CD4-positive, alpha-beta T cell treated with Interleukin-4 for 1 hour (primary cell): ENCODE data around the gene LZIC.

Experiments used
- DNase-seq, 2 donors: peaks; one replicate each; pipeline ENCODE4 v3.0.0-alpha.2; 2020 to 2022

The LZIC gene

GRCh38 chr1:9910076-9910422 lies 33.1 kb downstream of the LZIC start, which contains the start of gene CTNNBIP1:
CTNNBIP1 (minus strand) TSS chr1:9910269; CDS start chr1:9872064, 38,205 bp downstream.
- DNase-seq: no peak

- peak; percentile 14 to 16 for DNase-seq
Measured at GRCh38 chr1:9909234-9910046, 33.8 kb downstream of the LZIC start.

- no peak for DNase-seq
Measured at GRCh38 chr1:9908871-9909233, 34.3 kb downstream of the LZIC start.

GRCh38 chr1:9907441-9907840 lies 35.8 kb downstream of the LZIC start:
- DNase-seq: no peak

DNA sequence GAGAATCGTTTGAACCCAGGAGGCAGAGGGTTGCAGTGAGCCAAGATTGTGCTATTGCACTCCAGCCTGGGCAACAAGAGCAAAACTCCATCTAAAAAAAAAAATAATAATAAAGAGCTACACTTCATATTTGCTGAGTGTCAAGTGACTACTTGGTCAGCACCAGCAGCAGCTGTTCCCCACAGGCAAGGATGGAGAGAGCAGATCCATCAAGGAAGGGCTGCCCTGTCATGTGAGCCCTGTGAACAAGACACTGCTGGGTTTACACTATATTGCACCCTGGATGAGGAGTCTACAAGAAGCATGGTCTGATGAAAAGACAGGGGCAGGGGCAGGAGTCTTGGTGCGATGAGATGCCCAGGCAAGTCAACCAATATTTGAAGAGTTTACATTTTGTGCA lies 36.7 kb downstream of the LZIC start:
- DNase-seq: no peak

DNA sequence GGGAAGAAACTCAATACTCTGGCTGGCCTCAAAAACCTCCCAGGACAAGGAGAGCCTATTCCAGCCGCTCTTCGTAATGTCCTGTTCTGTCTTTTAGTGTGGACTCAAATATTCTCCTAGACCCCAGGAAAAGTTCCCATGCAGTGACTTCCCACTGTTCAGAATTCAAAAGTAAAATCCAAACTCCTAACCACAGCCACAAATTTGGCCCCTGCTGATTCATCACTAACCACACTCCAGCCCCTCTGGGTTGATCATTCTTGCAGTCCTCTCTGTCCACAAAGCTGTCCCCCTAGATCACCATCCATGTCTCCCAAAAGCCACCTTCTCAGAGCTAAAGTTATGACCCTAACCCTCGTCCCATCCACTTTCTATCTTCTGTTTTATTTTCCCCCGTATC lies 38.2 kb downstream of the LZIC start:
- no peak for DNase-seq

DNA sequence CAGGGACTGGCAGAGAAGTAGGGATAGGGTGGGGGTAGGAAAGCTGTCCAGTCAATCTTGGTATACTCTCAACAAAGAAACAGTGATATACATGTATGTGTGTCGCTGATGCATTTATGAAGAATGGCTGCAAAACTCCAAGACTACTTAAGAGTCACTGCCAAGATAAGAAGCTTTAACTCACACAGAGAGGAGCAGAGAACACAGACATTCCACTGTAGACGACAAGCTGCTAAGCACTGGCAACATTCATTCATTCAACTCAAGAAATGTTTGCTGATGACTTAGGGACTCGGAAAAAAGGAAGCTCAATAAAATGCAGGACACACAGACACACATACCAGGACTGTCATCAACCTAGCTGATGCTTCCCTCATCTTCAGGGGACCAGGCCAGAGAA lies 38.6 kb downstream of the LZIC start:
- DNase-seq: no peak

- no peak for DNase-seq
Measured at GRCh38 chr1:9903801-9904527, 39.2 kb downstream of the LZIC start.

DNA sequence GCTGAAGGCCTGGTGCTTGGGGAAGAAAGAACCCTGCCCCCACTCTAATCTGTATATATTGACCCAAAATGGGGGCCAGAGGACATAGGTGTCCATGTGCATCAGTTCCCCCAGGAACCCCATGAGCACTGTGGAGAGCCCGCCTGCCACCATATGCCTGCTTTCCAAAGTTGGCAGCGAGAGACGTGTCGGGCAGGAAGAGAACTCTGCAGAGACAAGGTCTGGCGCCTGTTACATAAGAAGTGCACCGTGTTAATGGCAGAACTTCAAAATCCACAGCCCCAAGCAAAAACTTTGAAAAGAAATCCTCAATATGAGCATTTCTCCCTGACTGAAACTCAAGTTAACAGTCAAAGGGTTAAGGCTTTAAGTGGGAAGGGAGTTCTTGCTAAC lies 41.1 kb downstream of the LZIC start:
- DNase-seq: no peak

- DNase-seq: no peak
Measured at GRCh38 chr1:9901148-9902059, 41.8 kb downstream of the LZIC start.

GRCh38 chr1:9900142-9901043 lies 42.8 kb downstream of the LZIC start:
- peak in 1 of 2 donors; percentile 58 for DNase-seq

GRCh38 chr1:9894115-9894514 lies 49.1 kb downstream of the LZIC start:
- DNase-seq: no peak

- peak in 1 of 2 donors; percentile 38 for DNase-seq
Measured at GRCh38 chr1:9892563-9893528, 50.3 kb downstream of the LZIC start.

- no peak for DNase-seq
Measured at GRCh38 chr1:9891207-9891606, 52.0 kb downstream of the LZIC start.

GRCh38 chr1:9890224-9890731 lies 52.9 kb downstream of the LZIC start:
- no peak for DNase-seq

- no peak for DNase-seq
Measured at GRCh38 chr1:9889411-9889810, 53.8 kb downstream of the LZIC start.

- no peak for DNase-seq
Measured at GRCh38 chr1:9888886-9889285, 54.3 kb downstream of the LZIC start.

DNA sequence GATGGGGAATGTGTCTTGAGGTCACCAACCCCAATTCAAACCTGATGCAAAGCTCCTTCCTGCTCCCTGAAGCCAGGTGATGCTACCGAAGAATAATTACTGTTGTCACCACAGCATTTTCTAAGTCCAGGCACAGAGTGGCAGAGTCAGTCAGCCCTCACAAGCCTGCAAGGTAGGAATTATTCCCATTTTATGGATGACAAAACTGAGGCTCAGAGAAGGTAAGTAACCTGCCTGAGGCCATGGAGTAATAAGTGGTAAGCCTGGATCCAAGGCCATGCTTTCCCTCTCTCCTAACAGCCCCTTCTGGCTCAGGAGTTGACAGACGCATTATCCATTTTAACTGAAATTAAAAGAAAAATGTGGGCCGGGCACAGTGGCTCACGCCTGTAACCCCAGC lies 56.1 kb downstream of the LZIC start:
- no peak for DNase-seq

- DNase-seq: no peak
Measured at GRCh38 chr1:9886092-9886742, 57.0 kb downstream of the LZIC start.

DNA sequence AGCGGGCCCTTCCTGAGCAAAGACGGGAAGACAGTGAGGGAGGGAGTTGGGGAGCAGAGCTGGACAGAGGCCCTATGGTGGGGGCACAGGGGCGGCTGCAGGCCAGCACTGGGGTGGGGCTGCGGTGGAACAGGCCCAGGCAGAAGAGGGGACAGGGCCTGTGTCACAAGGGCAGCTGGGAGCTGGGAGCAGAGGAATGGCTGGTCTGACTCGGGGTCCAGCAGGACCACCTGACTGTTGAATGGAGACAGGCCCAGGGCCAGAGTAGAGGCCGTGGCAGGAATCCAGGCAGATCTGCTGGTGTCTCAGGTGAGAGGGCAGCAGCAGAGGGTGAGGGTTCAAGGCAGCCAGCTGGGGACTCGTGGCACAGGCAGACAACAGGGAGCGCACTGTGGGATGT lies 58.4 kb downstream of the LZIC start:
- DNase-seq: no peak
